AML-193 (cell line): ENCODE results near the gene BACH2.
"Not testable (repeated sequence)": the region's sequence is repeated elsewhere in the genome, so short reads cannot be mapped to it uniquely, and the experiment has no call there.

Experiments used
- DNase-seq, 2 experiments: peaks; one replicate each; lab custom pipeline; 2025; lab: John Stamatoyannopoulos, UW

BACH2 gene

DNA sequence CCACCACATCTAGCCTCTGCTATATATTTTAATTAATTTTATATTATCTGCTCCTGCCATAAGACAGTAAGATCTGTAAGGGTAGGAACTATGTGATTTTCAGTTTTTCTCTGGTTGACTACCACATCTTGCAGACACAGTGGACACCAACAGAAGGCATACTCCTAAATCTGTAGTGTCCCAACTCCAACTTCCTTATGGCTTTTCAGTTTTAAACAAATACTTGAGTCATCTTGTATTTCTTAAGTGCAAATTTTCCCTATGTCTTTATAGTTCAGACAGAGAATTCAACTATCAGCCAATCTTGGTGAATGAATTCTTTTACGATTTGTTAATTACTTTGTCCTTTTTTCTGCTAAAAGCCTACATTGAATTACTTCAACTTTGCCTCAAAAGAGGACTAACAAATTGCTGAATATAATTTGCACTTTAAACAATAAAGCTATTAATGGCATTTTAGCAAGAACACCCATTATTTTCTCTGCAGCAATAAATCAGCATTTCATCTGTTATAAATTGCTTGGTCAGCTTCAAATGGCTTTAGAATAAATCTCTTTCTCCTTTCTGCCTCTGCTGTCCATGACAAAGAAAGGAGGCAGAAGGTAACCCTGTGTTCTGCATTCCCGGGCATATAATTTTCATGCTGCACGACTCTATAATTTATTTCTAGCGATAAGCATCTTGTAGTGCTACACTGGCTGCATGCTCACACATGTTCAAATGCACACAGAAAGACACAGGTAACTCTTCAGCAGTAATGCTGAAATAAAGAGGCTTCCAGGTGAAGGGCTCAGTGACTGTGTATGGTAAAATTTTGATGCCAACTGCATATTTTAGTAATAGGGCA, 144.8 kb downstream of the BACH2 start:
- peak; percentile 18 to 30 for DNase-seq

- DNase-seq, result no peak
Observed at GRCh38 chr6:90149280-90149679, 147.4 kb downstream of the BACH2 start.

DNA sequence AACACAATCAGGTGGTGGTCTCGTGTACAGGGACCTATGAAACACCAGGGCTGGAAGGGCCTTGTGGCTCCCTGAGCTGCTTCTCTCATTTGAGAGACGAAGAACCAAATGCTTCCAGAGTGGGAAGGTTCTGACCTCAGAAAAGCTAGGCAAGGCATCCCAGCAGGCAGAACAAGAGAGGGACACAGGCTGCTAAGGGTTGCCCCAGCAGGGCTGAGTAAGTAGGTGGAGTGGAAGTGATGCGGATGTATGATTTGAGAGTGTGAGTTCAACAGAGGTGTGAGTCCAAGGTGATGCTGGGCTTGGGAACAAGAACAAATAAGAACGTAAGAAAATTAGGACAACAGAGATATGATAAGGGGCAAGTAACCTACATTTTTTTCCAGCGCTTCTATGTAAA, 147.8 kb downstream of the BACH2 start:
- DNase-seq, result no peak

DNA sequence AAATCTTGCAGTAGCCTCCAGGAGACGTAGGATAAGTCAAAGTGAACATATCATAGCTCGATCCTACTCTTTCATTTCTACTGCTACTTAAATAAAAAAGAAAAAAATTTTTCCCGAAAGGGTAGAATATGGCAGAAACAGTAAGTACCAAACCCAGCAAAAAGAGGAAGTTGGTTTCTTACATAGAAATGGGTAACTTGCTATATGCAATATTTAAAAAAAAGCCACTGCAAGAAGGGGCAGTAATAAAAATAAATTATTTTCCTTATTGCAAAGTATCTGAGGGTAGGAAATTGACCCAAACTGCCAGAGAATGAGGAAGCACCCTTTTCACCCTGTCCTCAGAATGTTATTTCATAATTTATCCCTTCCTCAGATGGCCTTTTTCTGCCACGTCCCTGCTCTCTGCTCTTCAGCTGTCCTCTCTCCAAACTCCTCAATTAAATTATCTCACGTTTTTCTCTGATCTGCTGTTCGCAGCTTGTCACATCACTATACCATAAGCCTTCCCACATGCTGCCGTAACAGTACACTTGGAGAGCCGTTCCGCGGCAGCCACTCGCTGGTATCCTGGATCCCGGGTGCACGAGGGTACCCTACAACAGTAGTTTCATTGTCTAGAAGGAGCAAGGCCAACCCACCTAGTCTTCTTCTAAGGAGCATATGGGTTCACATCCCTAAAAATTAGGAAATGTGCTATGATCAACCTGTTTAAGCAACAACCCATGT, 149.6 kb downstream of the BACH2 start:
- DNase-seq, result peak; percentile 94 to 95

DNA sequence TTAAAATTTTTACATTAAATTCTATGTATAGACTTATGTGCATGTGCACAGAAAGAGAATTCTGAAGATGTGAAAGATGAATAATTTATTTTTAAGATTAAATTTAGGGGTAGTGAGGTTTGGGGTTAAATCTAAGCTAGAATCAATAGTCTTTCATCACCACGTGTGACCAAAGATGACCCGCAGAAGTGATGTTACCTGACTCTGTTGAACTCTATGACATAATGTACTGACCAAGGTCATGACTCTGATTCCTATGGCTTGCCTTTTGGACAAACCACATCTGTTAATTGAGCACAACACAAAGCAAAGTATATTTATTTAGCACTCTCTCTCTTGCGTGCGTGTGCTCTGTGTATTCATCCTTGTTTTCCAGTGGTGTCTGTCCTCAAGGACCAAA, 150.6 kb downstream of the BACH2 start:
- no peak for DNase-seq

DNA sequence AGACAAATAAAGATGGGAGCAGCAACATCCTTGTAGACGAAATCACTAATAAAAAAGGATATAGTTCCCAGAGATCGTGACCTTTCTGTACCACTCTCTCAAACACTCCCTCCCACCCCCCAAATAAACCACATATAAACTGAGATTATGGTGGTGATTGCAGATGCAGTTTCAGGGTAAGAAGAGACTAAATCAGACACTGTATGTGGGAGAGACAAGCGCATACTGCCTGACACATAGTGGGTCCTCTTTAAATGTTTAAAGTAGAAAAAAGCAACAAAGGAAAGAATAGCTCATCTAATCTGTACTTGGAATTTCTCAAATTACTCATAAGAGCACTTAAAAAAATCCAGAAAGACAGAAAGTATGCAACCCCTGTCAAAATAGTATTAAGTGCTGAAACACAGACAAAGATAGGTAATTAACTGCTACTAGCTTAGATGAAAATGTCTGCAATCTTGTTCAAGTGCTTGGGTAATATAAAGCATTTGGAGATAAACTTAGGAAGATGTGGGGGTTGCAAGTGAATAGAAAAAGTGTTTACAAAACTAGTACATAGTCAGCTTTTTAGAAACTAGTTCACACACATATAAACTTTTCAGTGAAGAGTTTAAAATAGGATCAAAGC, 151.6 kb downstream of the BACH2 start:
- DNase-seq, result no peak

GRCh38 chr6:90144396-90144795, 152.2 kb downstream of the BACH2 start:
- DNase-seq, result no peak

GRCh38 chr6:90140683-90141082, 156.0 kb downstream of the BACH2 start:
- DNase-seq, result no peak

GRCh38 chr6:90139272-90139817, 157.3 kb downstream of the BACH2 start:
- DNase-seq, result no peak

DNA sequence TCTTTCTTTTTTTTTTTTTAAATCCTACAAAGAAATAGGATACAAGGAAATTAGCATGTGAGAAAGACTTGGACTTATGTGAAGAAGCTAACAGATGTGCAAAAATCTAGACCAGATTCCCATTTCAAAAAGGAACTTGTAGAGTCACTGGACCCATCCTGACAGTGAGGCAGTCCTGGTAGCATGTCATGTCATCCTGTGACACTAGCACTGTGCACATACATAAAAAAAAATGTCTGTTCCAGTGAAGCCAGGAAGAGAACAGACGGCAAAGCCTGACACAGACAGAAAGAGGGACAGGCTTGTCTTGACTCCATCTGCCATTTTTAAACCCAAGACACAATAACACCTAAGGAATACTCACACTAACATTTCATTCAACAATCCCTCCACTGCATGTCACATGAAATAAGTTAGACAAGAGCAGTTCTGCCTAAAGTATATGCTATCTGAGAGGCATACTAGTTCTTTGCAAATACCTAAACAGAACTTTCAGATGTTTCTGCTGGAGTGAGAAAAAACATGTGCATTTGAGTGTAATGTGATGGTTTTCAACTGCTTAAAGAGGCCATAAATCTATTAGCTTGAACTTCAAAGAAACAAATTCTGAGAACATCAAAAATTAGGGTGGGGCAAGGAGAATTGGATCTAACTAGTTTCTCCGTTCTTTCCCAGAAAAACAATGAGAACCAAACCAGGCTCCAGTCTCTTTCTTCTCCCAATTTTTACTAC, 159.6 kb downstream of the BACH2 start:
- DNase-seq, result no peak

DNA sequence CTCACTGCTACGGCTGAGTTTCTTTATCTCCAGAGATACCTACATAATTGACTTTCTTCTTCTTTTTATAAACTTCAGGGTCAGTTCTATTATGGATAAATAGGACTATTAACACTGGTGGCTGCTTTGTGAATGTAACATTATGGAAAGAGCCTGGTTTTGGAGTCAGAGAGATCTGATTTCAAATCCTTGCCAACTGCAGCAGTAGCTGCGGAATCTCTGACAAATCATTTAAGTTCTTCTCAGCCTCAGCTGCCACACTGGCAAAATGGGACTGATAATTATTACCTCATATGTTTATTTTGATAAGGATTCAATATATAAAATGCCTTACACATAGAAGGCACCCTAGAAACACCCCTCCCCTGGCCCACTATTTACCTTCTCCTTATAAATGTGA, 160.5 kb downstream of the BACH2 start:
- DNase-seq, result no peak

DNA sequence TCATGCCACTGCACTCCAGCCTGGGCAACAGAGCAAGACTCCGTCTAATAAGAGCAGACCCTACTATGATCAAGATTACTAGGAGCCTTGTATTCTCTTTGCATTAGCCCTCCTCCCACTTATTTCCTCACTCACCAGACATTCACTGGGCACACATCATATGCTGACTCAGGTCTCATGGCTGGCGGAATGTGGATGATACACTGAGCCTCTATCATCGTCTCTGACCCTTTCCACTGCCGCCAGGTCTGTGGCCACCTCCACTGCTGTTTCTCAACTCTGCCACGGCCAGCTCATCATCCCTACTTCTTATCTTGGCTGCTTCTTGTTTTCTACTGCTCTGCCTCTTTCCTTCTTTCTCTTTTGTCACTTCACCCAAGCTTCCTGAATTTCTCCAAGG, 161.0 kb downstream of the BACH2 start:
- DNase-seq, result no peak

DNA sequence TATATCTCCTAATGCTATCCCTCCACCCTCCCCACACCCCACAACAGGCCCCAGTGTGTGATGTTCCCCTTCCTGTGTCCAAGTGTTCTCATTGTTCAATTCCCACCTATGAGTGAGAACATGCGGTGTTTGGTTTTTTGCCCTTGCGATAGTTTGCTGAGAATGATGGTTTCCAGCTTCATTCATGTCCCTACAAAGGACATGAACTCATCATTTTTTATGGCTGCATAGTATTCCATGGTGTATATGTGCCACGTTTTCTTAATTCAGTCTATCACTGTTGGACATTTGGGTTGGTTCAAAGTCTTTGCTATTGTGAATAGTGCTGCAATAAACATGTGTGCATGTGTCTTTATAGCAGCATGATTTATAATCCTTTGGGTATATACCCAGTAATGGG, 163.0 kb downstream of the BACH2 start:
- not testable (repeated sequence) for DNase-seq

GRCh38 chr6:90131614-90132423, 164.8 kb downstream of the BACH2 start:
- peak; percentile 22 to 29 for DNase-seq

DNA sequence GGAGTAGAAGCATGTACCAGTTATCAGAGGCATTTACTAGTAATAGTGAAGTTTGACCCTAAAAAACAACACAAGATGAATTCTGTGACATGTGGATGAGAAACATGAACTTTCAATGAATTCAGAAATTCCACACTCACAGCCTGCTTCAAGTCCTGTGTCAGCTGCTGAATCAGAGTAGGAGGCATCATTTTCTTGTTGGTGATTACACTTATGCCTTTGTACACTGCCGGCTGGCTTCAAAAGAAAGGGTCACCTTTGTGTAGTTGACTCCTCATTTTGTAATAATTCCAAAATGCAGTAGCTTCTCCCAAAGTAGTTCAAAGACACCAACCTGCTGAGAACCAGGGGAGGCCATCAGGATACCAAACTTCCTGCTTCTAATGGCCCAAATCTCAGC, 165.5 kb downstream of the BACH2 start:
- DNase-seq, result no peak

- DNase-seq, result not testable (repeated sequence)
Observed at GRCh38 chr6:90128687-90129086, 168.0 kb downstream of the BACH2 start.

DNA sequence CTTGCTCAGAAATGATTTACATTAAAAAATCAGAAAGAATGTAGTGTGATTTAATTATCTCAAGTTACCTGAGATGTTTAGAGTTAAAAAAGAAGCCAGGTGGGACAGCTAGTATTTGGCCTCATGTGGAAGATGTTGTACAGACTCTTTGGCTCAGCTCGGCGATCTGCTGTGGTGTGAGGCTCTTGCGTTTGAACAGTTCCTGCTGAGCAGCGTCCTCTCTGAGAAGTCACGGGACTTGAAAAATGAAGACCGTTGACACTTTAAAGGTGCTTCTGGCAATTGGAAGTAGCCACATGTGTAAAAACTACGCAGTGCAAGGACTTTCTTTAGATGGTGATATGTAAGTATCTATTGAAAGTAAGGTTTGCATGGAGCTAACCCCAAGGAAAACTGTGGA, 169.0 kb downstream of the BACH2 start:
- no peak for DNase-seq

DNA sequence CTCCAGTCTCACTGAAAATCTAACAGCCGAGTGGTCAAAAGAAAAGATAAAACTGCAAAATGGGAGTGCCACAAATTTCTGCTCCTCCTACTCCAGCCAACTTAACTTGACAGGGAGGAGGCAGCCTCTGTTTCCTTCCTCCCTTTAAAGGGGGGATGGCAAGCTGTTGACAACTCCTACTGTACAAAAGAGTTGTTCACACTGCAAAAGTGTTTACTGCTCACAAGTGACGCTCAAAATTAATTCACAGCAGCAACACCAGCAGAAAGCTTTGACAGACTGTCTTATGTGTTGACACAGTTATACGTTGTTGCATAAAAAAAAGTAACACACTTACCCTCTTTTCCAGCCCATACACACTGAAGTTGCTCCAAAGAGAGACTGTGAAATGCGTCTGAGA, 169.8 kb downstream of the BACH2 start:
- no peak for DNase-seq

- no peak for DNase-seq
Observed at GRCh38 chr6:90126181-90126580, 170.5 kb downstream of the BACH2 start.

- no peak for DNase-seq
Observed at GRCh38 chr6:90124874-90125510, 171.7 kb downstream of the BACH2 start.

DNA sequence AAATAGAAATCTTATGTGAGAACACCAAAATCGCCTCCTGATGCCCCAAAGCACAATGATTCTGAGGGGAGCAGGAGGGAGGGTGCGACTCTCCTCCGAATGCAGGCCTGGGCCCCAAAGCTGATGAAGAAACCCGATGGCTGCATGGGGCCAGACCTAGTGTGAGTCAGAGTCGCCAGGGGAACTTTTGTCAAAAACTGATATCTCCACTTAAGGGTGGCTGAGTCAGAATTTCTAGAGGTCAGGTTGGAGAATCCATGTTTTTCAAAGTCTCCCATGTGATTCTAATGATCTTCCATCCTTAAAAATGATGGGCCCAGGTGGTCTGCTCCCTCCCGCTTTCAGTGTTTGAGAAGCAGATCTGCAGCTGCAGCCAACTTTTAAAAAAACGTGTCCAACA, 172.8 kb downstream of the BACH2 start:
- DNase-seq, result no peak
